ENCODE measurements around the gene LAMA4. TPM values are rescaled to one million over a fixed set of nuclear protein-coding genes. Genes with fewer than 3 reads are reported as not detected.
A peak's percentile ranks its signal among the peaks of the same experiment; 100 is the strongest.

The LAMA4 gene
- total and polyA plus RNA-seq, 3 donors from 2014 or later = 37.6 to 61.0 (median 49.2) TPM

- intact Hi-C loops (cut with DNase I; ENCODE audit: low total_unique reads) = no loop called here
- Histone ChIP-seq H3K9me3 (no peaks in the 10 kb centered on the region), H3K4me1 (peaks cover 29% of the 10 kb centered on the region), H3K27me3 (no peaks in the 10 kb centered on the region), H3K27ac (peak overlapping the region in 1 of 2 donors; percentile 47), H3K4me3 (no peak overlapping the region), H3K36me3 (ENCODE audit: low read depth, missing control alignments) (no peaks in the 10 kb centered on the region)
- no peak for TF ChIP-seq CTCF (IDR thresholded peaks at IDR 0.05)
- no peak for TF ChIP-seq POLR2A (IDR thresholded peaks at IDR 0.05)
- 90 to 95% methylated on average over 4 of the region's 4 CpGs for WGBS, 2 donors
- no peak for DNase-seq
Observed at GRCh38 chr6:112249489-112249888, 4.9 kb downstream of the LAMA4 start.

- intact Hi-C loops (cut with DNase I; ENCODE audit: low total_unique reads) = no loop called here
- DNase-seq = no peak
- Histone ChIP-seq H3K36me3 (ENCODE audit: low read depth, missing control alignments) (no peaks in the 10 kb centered on the region), H3K9me3 (no peaks in the 10 kb centered on the region), H3K4me3 (no peak overlapping the region), H3K27me3 (no peaks in the 10 kb centered on the region), H3K27ac (peak overlapping the region; percentile 8 to 53), H3K4me1 (peaks cover 31% of the 10 kb centered on the region)
- TF ChIP-seq POLR2A (IDR thresholded peaks at IDR 0.05) = no peak
- no peak for TF ChIP-seq CTCF (IDR thresholded peaks at IDR 0.05)
- 71 to 77% methylated on average over 5 of the region's 5 CpGs for WGBS, 2 donors
Observed at GRCh38 chr6:112247275-112247674, 7.1 kb downstream of the LAMA4 start.

- intact Hi-C loops (cut with DNase I; ENCODE audit: low total_unique reads) = no loop called here
- Histone ChIP-seq H3K36me3 (ENCODE audit: low read depth, missing control alignments) (no peaks in the 10 kb centered on the region), H3K27me3 (no peaks in the 10 kb centered on the region), H3K9me3 (no peaks in the 10 kb centered on the region), H3K4me3 (no peak overlapping the region), H3K4me1 (peaks cover 33% of the 10 kb centered on the region), H3K27ac (peak overlapping the region; percentile 41 to 47)
- TF ChIP-seq CTCF (IDR thresholded peaks at IDR 0.05) = no peak
- TF ChIP-seq POLR2A (IDR thresholded peaks at IDR 0.05) = no peak
- DNase-seq = peak; percentile 32
- 58 to 64% methylated on average over 5 of the region's 5 CpGs for WGBS, 2 donors
Observed at GRCh38 chr6:112245511-112246203, 8.7 kb downstream of the LAMA4 start.

GRCh38 chr6:112243861-112244827 lies 10.2 kb downstream of the LAMA4 start:
- TF ChIP-seq CTCF (IDR thresholded peaks at IDR 0.05) (no peak), POLR2A (IDR thresholded peaks at IDR 0.05) (no peak)
- Histone ChIP-seq H3K4me3 (no peak overlapping the region), H3K36me3 (ENCODE audit: low read depth, missing control alignments) (no peaks in the 10 kb centered on the region)

More at GRCh38 chr6:112243861-112244827, 10.2 kb downstream of the LAMA4 start:
- H3K27ac ChIP-seq = peak overlapping the region; percentile 46 to 47
- intact Hi-C loops (cut with DNase I; ENCODE audit: low total_unique reads) = no loop called here
- peaks cover 24% of the 10 kb centered on the region for H3K4me1 ChIP-seq
- H3K9me3 ChIP-seq = no peaks in the 10 kb centered on the region
- no peak for DNase-seq
- WGBS, 2 donors = 66 to 71% methylated on average over 11 of the region's 11 CpGs
- no peaks in the 10 kb centered on the region for H3K27me3 ChIP-seq

Measured in testis (tissue), 3 donors.